ENCODE measurements around the gene RECQL.

The RECQL gene

GRCh38 chr12:21527451-21528180, 26.2 kb upstream of the RECQL start (continued):
- TF ChIP-seq POU6F1 (CRISPR knock-in tag; IDR thresholded peaks at IDR 0.05; ENCODE audit: borderline replicate concordance, low read depth) (no peak), CREB5 (CRISPR knock-in tag; IDR thresholded peaks at IDR 0.05; ENCODE audit: low read depth) (no peak), BACH2 (CRISPR knock-in tag; IDR thresholded peaks at IDR 0.05; ENCODE audit: borderline replicate concordance) (no peak), ZFP3 (CRISPR knock-in tag; IDR thresholded peaks at IDR 0.05) (no peak), ARNTL (CRISPR knock-in tag; IDR thresholded peaks at IDR 0.05; ENCODE audit: borderline replicate concordance, low read depth) (no peak), PPARA (CRISPR knock-in tag; IDR thresholded peaks at IDR 0.05; ENCODE audit: borderline replicate concordance) (no peak), CSDC2 (CRISPR knock-in tag; IDR thresholded peaks at IDR 0.05) (no peak), OSR1 (CRISPR knock-in tag; IDR thresholded peaks at IDR 0.05) (no peak), TCF4 (CRISPR knock-in tag; IDR thresholded peaks at IDR 0.05; ENCODE audit: borderline replicate concordance) (no peak), ISL1 (CRISPR knock-in tag; IDR thresholded peaks at IDR 0.05) (no peak), RARB (CRISPR knock-in tag; IDR thresholded peaks at IDR 0.05) (no peak), ZNF70 (CRISPR knock-in tag; IDR thresholded peaks at IDR 0.05) (no peak)

GRCh38 chr12:21526721-21527345, 25.4 kb upstream of the RECQL start:
- TF ChIP-seq ZFP3 (CRISPR knock-in tag; IDR thresholded peaks at IDR 0.05) (no peak), ZNF8 (CRISPR knock-in tag; IDR thresholded peaks at IDR 0.05) (no peak), CREB5 (CRISPR knock-in tag; IDR thresholded peaks at IDR 0.05; ENCODE audit: low read depth) (no peak), ZNF565 (CRISPR knock-in tag; conservative IDR thresholded peaks at IDR 0.05; ENCODE audit: low read depth) (no peak), ESRRG (CRISPR knock-in tag; IDR thresholded peaks at IDR 0.05) (no peak), PPARA (CRISPR knock-in tag; IDR thresholded peaks at IDR 0.05; ENCODE audit: borderline replicate concordance) (no peak), ARNTL (CRISPR knock-in tag; IDR thresholded peaks at IDR 0.05; ENCODE audit: borderline replicate concordance, low read depth) (no peak), CSRNP3 (CRISPR knock-in tag; IDR thresholded peaks at IDR 0.05) (no peak), TOX (CRISPR knock-in tag; IDR thresholded peaks at IDR 0.05; ENCODE audit: borderline replicate concordance) (no peak), TCF4 (CRISPR knock-in tag; IDR thresholded peaks at IDR 0.05; ENCODE audit: borderline replicate concordance) (no peak), ZC3H10 (CRISPR knock-in tag; IDR thresholded peaks at IDR 0.05) (no peak), BACH2 (CRISPR knock-in tag; IDR thresholded peaks at IDR 0.05; ENCODE audit: borderline replicate concordance) (no peak), ZFP30 (CRISPR knock-in tag; IDR thresholded peaks at IDR 0.05) (no peak)
- no peak; the same call in 1 of the 3 replicates for ATAC-seq

GRCh38 chr12:21526053-21526452, 24.6 kb upstream of the RECQL start, which contains the start of gene SPX:
SPX (plus strand) TSS chr12:21526296; CDS start chr12:21526473, 177 bp downstream.
- ATAC-seq: no peak
- no peak for TF ChIP-seq OSR1 (CRISPR knock-in tag; IDR thresholded peaks at IDR 0.05)
- no peak for TF ChIP-seq TCF4 (CRISPR knock-in tag; IDR thresholded peaks at IDR 0.05; ENCODE audit: borderline replicate concordance)
- no peak for TF ChIP-seq CSDC2 (CRISPR knock-in tag; IDR thresholded peaks at IDR 0.05)
- no peak for TF ChIP-seq ARNTL (CRISPR knock-in tag; IDR thresholded peaks at IDR 0.05; ENCODE audit: borderline replicate concordance, low read depth)
- TF ChIP-seq TSHZ2 (CRISPR knock-in tag; IDR thresholded peaks at IDR 0.05): no peak
- TF ChIP-seq ZNF8 (CRISPR knock-in tag; IDR thresholded peaks at IDR 0.05): no peak
- no peak for TF ChIP-seq ESRRG (CRISPR knock-in tag; IDR thresholded peaks at IDR 0.05)
- no peak for TF ChIP-seq PPARA (CRISPR knock-in tag; IDR thresholded peaks at IDR 0.05; ENCODE audit: borderline replicate concordance)
